M059J (cell line): ENCODE data around the gene SLC6A11. TPM values are rescaled to one million over a fixed set of nuclear protein-coding genes. Genes with fewer than 3 reads are reported as not detected.

Source experiments
- DNase-seq: peaks from one replicate; pipeline ENCODE4 v3.0.0-alpha.2; 2012; ENCODE audit warnings: low read depth
- total RNA-seq: library from RNA; depleted of rRNA; stranded (reverse); fragments of >200 nt; shearing (Covaris generic); gene quantifications from 2 replicates; pipeline ENCODE4 v1.2.3, GENCODE V29; 2014

Gene SLC6A11
- total RNA-seq, 1 experiment from 2014 or later = not detected

GRCh38 chr3:10888518-10889090, 72.6 kb downstream of the SLC6A11 start:
- no peak for DNase-seq

GRCh38 chr3:10889206-10889960, 73.4 kb downstream of the SLC6A11 start:
- DNase-seq = no peak

GRCh38 chr3:10890665-10891064, 74.6 kb downstream of the SLC6A11 start:
- no peak for DNase-seq

GRCh38 chr3:10892622-10893021, 76.6 kb downstream of the SLC6A11 start:
- DNase-seq = no peak

- no peak for DNase-seq
Measured at GRCh38 chr3:10901296-10901945, 85.4 kb downstream of the SLC6A11 start.

- DNase-seq = no peak
Measured at GRCh38 chr3:10907262-10907661, 91.2 kb downstream of the SLC6A11 start.

GRCh38 chr3:10910367-10910766, 94.3 kb downstream of the SLC6A11 start:
- no peak for DNase-seq

- DNase-seq = no peak
Measured at GRCh38 chr3:10911350-10912002, 95.4 kb downstream of the SLC6A11 start.

- no peak for DNase-seq
Measured at GRCh38 chr3:10912786-10913185, 96.8 kb downstream of the SLC6A11 start.

- no peak for DNase-seq
Measured at GRCh38 chr3:10915376-10915775, 99.3 kb downstream of the SLC6A11 start.

- DNase-seq = peak; percentile 82
Measured at GRCh38 chr3:10917176-10917575, 101.1 kb downstream of the SLC6A11 start.

- DNase-seq = no peak
Measured at GRCh38 chr3:10918011-10918410, 102.0 kb downstream of the SLC6A11 start.

- no peak for DNase-seq
Measured at GRCh38 chr3:10919636-10920035, 103.6 kb downstream of the SLC6A11 start.

- DNase-seq = no peak
Measured at GRCh38 chr3:10925436-10926255, 109.6 kb downstream of the SLC6A11 start.

- DNase-seq = no peak
Measured at GRCh38 chr3:10926256-10926810, 110.3 kb downstream of the SLC6A11 start.

- no peak for DNase-seq
Measured at GRCh38 chr3:10926811-10927521, 110.9 kb downstream of the SLC6A11 start.

- DNase-seq = no peak
Measured at GRCh38 chr3:10927551-10927950, 111.5 kb downstream of the SLC6A11 start.

GRCh38 chr3:10928407-10928960, 112.5 kb downstream of the SLC6A11 start:
- DNase-seq = no peak

GRCh38 chr3:10928961-10929471, 113.0 kb downstream of the SLC6A11 start:
- DNase-seq = no peak
